DLD1 (cell line): Measurements from ENCODE around the gene ADPGK.

Experiments
- in situ Hi-C: cut with HindIII; loops from 2 replicates; pipeline ENCODE4 v1.10.0; 2017; ENCODE audit warnings: low sequenced_read_pairs

Gene ADPGK

DNA sequence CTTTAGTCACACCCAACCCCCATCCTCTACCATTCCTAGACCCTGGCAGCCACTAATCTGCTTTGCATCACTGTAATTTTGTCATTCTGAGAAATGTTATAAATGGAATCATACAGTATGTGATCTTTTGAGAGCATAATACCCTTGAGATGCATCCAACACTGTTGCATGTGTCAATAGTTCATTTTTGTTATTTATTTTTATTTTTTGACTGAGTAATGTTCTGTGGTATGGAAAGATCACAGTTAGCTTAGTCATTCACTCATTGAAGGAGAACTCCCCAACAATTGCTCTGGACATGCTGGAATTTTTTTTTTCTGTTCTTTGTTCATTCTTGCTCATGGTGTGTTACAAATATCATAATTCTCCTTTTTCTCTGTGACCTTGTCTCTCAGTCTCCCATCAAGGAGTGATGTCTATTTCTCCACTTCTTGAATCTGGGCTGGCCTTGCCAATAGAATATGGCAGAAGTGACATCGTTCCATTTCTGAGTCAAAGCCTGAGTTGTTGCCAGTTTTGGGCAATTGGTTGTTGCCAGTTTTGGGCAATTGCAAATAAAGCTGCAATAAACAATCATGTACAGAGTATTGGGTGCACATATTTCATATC, 6.8 kb upstream of the ADPGK start:
- in situ Hi-C loops, result no loop called here

GRCh38 chr15:72787526-72787925, 4.0 kb upstream of the ADPGK start:
- in situ Hi-C loops, result no loop called here

DNA sequence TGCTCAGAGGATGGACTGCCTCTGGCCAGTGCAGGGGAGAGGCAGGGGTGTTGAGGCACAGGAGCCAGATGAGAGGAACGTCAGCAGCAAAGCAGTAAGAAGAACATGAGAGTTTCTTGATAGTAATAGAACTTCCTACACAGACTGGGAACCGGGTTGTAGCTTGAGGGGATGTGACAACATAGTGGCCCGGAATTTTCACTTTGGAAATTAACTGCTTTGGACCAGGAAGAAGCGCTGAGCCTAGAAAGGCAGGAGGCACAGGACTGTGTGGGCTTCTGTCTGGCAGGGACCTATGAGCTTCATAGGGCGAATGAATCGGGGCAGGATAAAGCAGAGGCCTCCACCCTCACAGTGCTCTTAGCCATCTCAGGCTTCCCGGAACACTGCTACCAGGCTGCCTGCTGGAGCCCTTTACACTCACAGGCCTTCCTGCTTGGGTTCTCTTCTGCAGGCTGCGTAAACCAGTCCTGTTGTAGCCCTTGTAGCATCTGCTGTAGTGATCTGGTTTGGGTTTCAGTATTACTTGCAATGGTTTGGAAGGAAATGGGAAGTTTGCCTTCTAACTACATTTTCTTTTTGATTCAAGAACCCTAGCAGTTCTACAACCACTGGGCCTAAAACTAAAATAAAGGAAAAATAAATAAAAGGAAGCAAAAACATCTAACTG, 3.3 kb upstream of the ADPGK start:
- in situ Hi-C loops, result no loop called here

GRCh38 chr15:72786242-72786641, 2.7 kb upstream of the ADPGK start:
- in situ Hi-C loops, result no loop called here

DNA sequence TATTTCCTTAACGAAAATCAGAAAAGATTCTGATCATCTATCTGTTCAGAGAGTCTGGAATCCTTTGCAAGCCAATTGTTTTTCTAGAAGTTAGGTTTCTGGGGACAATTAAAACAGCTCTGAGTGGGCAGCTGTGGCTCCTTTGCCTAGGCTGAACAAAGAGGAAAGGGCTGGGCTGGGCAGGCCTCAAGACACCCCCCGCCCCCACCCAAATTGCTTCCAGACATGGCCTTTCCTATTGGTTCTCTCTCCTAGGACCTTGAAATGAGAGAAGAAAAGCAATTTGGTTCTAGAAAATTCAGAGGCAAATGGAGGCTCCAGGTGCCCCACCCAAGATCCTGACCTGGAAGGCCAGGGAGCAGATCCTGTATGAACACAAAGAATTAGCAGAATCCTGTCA, 2.3 kb upstream of the ADPGK start:
- in situ Hi-C loops, result no loop called here

GRCh38 chr15:72785432-72785831, 1.9 kb upstream of the ADPGK start:
- in situ Hi-C loops, result no loop called here

GRCh38 chr15:72784456-72784876, 908 bp upstream of the ADPGK start:
- in situ Hi-C loops, result no loop called here

DNA sequence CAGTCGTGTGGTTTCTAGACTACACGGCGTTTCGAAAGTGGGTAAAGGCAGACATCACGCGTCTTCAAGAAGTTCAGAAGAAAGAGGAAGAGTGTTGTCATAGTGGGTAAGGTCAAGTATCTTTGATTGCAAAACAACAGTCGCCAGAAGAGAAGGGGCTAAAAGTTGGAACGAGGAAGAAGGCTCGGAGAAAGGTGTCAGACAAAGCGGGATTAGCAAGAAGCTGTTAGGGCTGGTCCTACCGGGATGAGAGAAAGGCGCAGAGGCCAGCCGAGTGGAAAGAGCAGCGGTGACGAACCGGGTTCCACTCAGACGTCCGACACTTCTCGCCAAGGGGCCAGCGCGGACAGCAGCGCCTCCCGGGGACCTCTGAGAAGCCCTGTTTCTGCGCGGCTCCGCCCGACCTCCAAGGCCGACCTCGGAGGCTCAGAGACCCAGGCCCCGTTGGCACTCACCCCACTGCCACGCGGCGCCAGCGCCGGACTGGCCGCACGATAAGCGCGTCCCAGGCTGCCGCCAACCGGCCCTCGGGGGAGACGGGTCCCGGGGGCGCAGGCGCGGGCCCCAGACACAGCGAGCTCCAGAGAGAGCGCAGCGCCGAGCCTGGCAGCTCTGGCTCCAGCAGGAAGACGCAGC, 436 bp downstream of the ADPGK start:
- in situ Hi-C loops, result no loop called here

DNA sequence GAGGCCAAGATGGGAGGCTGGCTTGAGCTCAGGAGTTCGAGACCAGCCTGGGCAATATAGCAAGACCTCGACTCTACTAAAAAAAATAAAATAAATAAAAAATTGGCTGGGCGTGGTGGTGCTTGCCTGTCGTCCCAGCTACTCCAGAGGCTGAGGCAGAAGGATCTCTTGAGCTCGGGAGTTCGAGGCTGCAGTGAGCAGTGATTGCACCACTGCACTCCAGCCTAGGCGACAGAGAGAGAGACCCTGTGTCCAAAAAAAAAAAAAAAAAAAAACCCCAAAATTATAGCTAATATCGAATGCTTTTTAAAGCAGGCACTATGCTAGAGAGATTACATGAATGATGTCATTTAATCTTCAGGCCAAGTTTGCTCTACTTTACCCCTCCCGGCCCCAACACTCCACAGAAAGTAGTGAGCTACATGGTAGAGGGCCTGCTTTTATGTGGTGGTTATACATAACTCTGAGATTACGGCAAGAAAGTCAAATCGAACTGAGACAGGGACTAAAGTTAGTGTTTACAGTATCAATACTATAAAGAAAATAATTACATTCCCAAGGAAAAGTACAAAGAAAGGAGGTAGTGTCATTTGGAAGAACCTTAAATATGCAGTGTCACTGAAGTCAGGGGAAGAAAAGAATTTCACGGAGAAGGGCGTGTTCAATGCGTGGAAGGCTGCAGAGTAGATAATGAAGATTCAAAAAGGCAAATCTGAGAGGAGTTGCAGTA, 1.1 kb downstream of the ADPGK start:
- in situ Hi-C loops, result no loop called here

DNA sequence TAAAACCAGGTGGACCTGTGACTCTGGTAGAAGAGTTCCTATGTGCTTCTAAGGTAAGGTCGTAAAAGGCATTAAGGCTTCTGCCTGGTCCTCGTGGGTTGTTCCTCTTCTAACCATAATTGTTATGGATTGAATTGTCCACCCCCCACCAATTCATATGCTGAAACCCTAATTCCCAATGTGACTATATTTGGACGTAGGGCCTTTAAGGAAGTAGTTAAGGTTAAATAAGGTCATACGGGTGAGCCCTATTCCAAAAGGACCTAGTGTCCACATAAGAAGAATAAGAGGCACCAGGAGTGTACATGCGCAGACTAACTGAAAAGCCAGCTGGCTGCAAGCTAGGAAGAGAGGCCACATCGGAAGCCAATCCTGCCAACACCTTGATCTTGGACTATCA, 1.9 kb downstream of the ADPGK start:
- in situ Hi-C loops, result no loop called here

- in situ Hi-C loops, result no loop called here
Observed at GRCh38 chr15:72778796-72779195, 4.8 kb downstream of the ADPGK start.

GRCh38 chr15:72774696-72775383, 8.7 kb downstream of the ADPGK start:
- in situ Hi-C loops, result loop anchor here (25.0 kb wide), 1 partner anchor 312 kb away; no protein-coding TSS in a partner anchor

DNA sequence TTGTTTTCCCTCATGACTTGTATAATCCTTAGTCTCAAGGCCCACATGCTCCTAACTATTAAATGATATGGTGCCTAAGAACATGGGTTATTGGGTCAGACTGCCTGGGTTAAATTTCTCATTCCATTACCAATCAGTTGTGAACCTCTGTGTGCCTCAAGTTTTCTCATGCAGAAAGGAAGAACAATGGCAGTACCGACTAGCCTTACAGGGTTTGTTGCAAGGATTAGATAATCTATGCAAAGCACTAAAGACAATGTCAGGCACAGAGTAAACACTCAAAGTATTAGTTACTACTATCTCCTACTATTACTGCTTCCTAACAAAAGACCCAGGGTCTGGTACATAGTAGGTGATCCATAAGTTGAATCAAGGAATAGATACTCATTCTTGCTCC, 12.2 kb downstream of the ADPGK start:
- in situ Hi-C loops, result loop anchor here (25.0 kb wide), 1 partner anchor 316 kb away; no protein-coding TSS in a partner anchor

DNA sequence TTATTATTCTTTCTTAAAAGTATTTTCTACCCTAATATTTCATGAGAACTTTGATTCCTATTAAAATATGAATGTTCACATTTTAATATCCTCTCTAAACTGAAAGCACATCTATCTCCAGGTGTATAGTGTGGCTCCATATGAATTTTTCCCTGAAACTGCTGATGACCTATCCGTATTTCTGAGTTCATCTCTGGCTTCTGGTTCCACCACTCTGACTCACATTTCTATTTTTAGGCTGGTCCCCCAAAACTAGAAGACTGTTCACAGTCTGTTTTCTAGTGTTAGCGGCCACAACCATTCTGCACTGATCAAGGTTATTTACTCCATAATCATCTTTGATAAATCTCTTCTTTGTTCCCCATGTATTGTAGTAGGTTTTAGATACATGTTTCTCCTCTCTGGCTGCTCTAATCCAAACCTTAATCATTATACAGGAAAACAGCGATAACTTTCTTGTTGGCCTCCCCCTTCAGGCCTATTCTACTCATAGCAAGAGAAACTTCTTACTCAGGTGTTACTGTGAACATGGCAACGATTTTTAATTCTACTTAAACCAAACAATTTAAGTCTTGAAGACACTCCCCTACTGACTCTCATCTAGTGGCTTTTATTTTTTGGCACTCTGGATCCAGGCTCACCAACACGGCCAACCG, 12.8 kb downstream of the ADPGK start:
- in situ Hi-C loops, result loop anchor here (25.0 kb wide), 1 partner anchor 316 kb away; no protein-coding TSS in a partner anchor

DNA sequence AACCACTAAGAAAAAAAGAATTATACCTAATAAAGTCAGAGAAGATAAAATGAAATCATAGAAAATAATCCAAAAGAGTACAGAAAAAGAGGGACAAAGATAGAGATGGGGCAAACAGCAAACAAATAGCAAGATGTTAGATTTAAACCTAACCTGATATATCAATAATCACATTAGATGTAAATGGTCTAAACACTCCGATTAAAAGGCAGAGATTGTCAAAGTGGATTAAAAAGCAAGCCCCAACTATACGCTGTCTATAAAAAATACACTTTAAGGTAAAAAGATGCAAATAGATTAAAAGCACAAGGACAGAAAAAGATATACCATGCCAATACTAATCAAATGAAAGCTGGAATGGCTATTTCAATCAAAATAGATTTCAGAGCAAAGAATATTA, 16.8 kb downstream of the ADPGK start:
- in situ Hi-C loops, result loop anchor here (25.0 kb wide), 1 partner anchor 321 kb away; no protein-coding TSS in a partner anchor

DNA sequence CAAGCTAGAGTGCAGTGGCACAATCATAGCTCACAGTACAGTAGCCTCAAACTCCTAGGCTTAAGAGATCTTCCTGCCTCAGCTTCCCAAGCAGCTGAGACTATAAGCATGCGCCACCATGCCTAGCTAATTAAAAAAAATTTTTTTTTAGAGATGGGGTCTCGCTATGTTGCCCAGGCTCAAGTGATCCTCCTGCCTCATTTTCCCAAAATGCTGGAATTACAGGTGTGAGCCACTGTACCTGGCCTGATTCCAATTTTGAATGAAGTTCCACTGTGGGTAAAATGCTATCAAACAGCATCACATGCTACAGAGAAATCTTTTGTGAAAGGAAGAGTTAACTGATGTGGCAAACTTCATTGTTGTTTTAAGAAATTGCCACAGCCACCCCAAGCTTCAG, 17.5 kb downstream of the ADPGK start:
- in situ Hi-C loops, result loop anchor here (25.0 kb wide), 1 partner anchor 321 kb away; no protein-coding TSS in a partner anchor

- in situ Hi-C loops, result loop anchor here (25.0 kb wide), 1 partner anchor 323 kb away; no protein-coding TSS in a partner anchor
Observed at GRCh38 chr15:72764656-72765055, 18.9 kb downstream of the ADPGK start.

DNA sequence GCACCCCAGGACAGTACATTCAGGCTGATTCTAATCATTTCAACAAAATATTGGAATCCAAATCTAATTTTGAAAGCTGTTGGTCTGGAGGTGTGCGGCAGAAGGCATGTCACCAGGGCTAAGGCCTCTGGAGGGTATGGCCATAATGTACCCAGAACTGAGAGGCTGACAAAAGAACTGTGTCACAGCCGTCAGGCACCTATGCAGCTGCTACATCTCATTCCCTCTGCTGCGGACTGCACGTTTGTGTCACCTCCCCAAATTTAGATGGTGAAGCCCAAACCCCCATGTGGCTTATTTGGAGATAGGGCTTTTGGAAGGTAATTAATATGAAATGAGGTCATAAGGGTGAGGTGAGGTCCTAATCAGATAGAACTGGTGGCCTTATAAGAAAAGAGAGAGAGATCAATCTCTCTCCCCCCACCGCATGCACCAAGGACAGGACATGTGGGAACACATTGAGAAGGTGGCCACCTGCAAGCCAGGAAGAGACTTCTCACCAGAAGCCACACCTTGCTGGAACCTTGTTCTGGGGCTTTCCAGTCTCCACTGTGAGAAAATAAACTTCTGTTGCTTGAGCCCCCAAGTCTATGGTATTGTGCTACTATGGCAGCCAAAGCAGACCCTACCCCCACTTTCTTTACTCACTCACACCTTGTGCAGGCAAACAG, 22.8 kb downstream of the ADPGK start:
- in situ Hi-C loops, result loop anchor here (25.0 kb wide), 1 partner anchor 327 kb away; no protein-coding TSS in a partner anchor

GRCh38 chr15:72758182-72758581, 25.4 kb downstream of the ADPGK start:
- in situ Hi-C loops, result loop anchor here (25.0 kb wide), 1 partner anchor 329 kb away; no protein-coding TSS in a partner anchor
